ENCODE results near the gene LY6G6D. TPM values are rescaled to one million over a fixed set of nuclear protein-coding genes. Genes with fewer than 3 reads are reported as not detected.

The LY6G6D gene
- total RNA-seq, 3 donors from 2014 or later: not detected

- no peak for ATAC-seq
- H3K9me3 Mint-ChIP-seq: no peaks in the 10 kb centered on the region
- no peak for DNase-seq
- H3K27me3 Mint-ChIP-seq (ENCODE audit: low read depth): no peaks in the 10 kb centered on the region
- no peak overlapping the region for H3K4me3 Mint-ChIP-seq
- H3K36me3 Mint-ChIP-seq (ENCODE audit: insufficient read depth): peaks cover 13% of the 10 kb centered on the region
- H3K4me1 Mint-ChIP-seq (ENCODE audit: low read depth): peaks cover 35% of the 10 kb centered on the region
Observed at GRCh38 chr6:31742894-31743293, 27.7 kb downstream of the LY6G6D start.

GRCh38 chr6:31744422-31744821 is 29.3 kb downstream of the LY6G6D start:
- Mint-ChIP-seq H3K4me1 (ENCODE audit: low read depth) (peaks cover 20% of the 10 kb centered on the region), H3K9me3 (no peaks in the 10 kb centered on the region), H3K27me3 (ENCODE audit: low read depth) (no peaks in the 10 kb centered on the region), H3K4me3 (no peak overlapping the region), H3K36me3 (ENCODE audit: insufficient read depth) (peaks cover 13% of the 10 kb centered on the region)
- ATAC-seq (no peak), DNase-seq (no peak)

DNA sequence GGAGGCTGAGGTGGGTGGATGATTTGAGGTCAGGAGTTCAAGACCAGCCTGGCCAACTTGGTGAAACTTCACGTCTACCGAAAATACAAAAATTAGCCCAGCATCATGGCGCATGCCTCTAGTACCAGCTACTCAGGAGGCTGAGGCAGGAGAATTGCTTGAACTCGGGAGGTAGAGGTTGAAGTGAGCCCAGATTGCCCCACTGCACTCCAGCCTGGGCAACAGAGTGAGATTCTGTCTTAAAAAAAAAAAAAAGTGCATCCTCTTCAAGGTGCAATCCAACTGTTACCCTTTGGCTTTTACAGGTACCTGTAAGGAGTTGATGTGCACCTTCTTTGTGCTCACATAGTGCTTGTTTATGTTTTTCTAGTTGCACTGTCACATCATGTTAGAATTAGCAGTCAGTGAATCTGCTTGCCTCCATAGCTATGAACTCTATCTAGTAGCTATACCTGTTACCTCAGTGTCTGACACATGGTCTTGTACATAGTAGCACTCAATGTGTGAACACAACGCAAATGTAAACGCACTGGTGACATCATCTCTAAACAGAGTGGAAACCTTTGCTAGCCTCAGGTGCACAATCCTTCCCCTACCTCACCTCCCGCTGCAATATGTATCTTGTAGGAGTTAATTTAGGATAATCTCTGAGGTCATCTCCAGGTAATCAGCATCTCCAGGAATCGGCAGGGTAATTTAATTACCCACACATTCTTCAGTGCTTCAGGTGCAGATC is 34.3 kb downstream of the LY6G6D start:
- ATAC-seq (no peak), DNase-seq (no peak)
- no peaks in the 10 kb centered on the region for H3K27me3 Mint-ChIP-seq (ENCODE audit: low read depth)
- H3K36me3 Mint-ChIP-seq (ENCODE audit: insufficient read depth): peaks cover 9% of the 10 kb centered on the region
- no peak overlapping the region for H3K4me3 Mint-ChIP-seq
- no peaks in the 10 kb centered on the region for H3K4me1 Mint-ChIP-seq (ENCODE audit: low read depth)
- no peaks in the 10 kb centered on the region for H3K9me3 Mint-ChIP-seq

DNA sequence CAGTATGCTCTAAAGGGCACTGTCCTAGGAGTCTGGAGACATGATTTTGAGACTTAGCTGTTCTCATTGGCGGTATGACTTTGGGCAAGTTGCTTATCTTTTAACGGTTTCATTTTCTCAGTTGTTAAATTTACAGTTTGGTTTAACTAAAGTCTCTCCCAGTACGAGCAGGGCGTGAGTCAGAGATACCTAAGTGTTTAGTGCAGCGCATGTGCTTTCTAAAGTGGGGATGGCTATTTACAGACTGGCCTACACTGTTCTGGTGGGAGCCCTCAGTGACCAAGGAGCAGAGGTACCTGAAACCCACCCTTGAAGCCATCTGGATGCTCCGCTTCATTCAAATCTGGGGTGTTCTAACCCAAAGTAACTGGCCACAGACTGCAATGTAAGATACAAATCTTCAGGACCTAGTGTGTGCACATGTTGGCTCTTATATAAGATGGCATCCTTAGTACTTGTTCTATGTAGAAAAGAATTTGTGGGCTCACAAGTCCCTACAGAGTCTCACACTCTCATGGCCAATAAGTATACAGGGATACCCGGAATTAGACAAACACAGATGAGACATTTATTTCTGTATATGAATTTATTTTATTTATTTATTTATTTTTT is 35.4 kb downstream of the LY6G6D start:
- Mint-ChIP-seq H3K36me3 (ENCODE audit: insufficient read depth) (peaks cover 9% of the 10 kb centered on the region), H3K4me1 (ENCODE audit: low read depth) (no peaks in the 10 kb centered on the region), H3K4me3 (no peak overlapping the region), H3K9me3 (no peaks in the 10 kb centered on the region), H3K27me3 (ENCODE audit: low read depth) (no peaks in the 10 kb centered on the region)
- ATAC-seq (no peak), DNase-seq (no peak)

GRCh38 chr6:31752739-31753319 is 37.7 kb downstream of the LY6G6D start:
- Mint-ChIP-seq H3K27me3 (ENCODE audit: low read depth) (no peaks in the 10 kb centered on the region), H3K36me3 (ENCODE audit: insufficient read depth) (peaks cover 4% of the 10 kb centered on the region), H3K9me3 (no peaks in the 10 kb centered on the region), H3K4me1 (ENCODE audit: low read depth) (no peaks in the 10 kb centered on the region), H3K4me3 (no peak overlapping the region)
- DNase-seq: no peak
- ATAC-seq: no peak

DNA sequence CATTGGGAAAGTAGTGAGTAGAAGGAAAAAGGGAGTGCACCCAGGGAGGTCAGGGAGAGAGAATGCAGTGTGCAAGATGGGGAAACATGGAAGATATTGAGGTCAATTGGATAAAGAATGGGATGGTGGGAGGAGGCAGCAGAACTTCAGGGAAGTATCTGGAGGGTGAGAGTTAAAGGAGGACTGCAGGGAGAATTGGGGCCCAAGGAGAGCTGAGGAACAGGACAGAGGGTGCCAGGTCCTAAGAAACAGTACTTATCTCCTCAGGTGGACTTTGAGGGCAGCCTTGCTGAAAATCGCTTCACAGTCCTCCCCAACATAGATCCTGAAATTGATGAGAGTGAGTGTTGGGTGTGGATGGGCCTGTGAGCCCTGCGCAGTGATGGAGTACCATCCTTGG is 43.1 kb downstream of the LY6G6D start:
- ATAC-seq (no peak), DNase-seq (no peak)
- Mint-ChIP-seq H3K4me1 (ENCODE audit: low read depth) (no peaks in the 10 kb centered on the region), H3K27me3 (ENCODE audit: low read depth) (no peaks in the 10 kb centered on the region), H3K9me3 (no peaks in the 10 kb centered on the region), H3K36me3 (ENCODE audit: insufficient read depth) (peaks cover 18% of the 10 kb centered on the region), H3K4me3 (no peak overlapping the region)

DNA sequence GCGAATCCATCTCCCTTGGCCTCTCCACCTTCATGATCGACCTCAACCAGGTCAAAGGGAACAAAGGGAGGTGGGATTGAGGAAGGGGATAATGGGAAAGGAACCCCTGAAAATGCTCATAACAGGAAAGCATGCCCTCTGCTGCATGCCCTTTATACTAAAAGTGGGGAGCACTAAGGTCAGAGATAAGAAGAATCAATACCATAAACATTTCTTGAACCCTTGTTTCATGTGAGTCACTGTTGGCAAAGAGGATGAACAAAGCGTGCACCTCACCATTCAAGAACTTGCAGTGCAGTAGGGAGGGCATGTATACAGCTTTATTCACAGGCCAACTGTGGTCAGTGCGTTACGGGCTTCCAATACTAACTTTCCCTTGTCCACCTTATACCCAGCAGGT is 45.6 kb downstream of the LY6G6D start:
- H3K36me3 Mint-ChIP-seq (ENCODE audit: insufficient read depth): peaks cover 22% of the 10 kb centered on the region

GRCh38 chr6:31761343-31761742 is 46.2 kb downstream of the LY6G6D start:
- Mint-ChIP-seq H3K36me3 (ENCODE audit: insufficient read depth) (peaks cover 22% of the 10 kb centered on the region), H3K9me3 (no peaks in the 10 kb centered on the region), H3K4me3 (no peak overlapping the region), H3K4me1 (ENCODE audit: low read depth) (peaks cover 2% of the 10 kb centered on the region), H3K27me3 (ENCODE audit: low read depth) (no peaks in the 10 kb centered on the region)
- ATAC-seq (no peak), DNase-seq (no peak)

More for the DNA sequence above, 45.6 kb downstream of the LY6G6D start:
- ATAC-seq (no peak), DNase-seq (no peak)
- Mint-ChIP-seq H3K4me3 (no peak overlapping the region), H3K27me3 (ENCODE audit: low read depth) (no peaks in the 10 kb centered on the region), H3K4me1 (ENCODE audit: low read depth) (peaks cover 2% of the 10 kb centered on the region), H3K9me3 (no peaks in the 10 kb centered on the region)

GRCh38 chr6:31762356-31762755 is 47.2 kb downstream of the LY6G6D start, which contains the start of gene SAPCD1:
Gene SAPCD1 (plus strand): TSS chr6:31762656. CDS start chr6:31763055, 399 bp downstream.
- Mint-ChIP-seq H3K4me3 (no peak within 1 kb of the TSS), H3K27me3 (ENCODE audit: low read depth) (no peaks in the 10 kb centered on the region), H3K36me3 (ENCODE audit: insufficient read depth) (peaks cover 22% of the 10 kb centered on the region), H3K9me3 (no peaks in the 10 kb centered on the region), H3K4me1 (ENCODE audit: low read depth) (peaks cover 2% of the 10 kb centered on the region)
- ATAC-seq (no peak), DNase-seq (no peak)

DNA sequence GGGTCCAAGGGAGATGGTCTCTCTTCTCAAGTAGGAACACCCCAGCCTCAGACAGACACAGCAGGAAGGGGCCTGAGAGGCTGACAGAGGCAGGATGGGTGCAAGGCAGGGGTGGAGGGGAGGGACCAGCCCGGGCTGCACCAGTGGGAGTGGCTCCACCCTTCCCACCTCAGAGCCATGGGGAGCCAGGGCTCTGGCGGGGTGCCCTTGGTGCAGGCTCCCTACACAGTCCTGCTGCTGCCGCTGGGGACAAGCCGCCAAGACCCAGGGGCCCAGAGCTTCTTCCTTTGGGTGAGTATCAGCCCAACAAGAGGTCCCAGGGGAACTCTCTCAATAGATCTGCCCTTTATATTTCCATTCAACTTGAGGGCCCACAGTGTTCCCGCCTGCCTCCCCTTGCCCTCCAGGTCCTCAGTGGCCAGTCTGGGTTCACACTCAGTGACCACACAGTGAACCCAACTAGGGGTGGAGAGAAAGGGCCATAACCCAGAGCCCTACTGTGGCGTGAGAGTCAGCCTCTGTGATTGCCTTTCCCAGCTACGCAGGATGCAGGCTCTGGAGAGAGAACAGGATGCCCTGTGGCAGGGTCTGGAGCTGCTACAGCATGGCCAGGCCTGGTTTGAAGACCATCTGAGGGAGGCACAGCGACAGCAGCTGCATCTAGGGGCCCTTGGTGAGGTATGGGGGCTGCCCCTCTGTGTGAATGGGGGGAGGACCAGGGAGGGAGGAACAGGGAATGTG is 47.9 kb downstream of the LY6G6D start:
- no peak for ATAC-seq
- Mint-ChIP-seq H3K27me3 (ENCODE audit: low read depth) (no peaks in the 10 kb centered on the region), H3K36me3 (ENCODE audit: insufficient read depth) (peaks cover 22% of the 10 kb centered on the region), H3K4me3 (no peak overlapping the region), H3K9me3 (no peaks in the 10 kb centered on the region), H3K4me1 (ENCODE audit: low read depth) (peaks cover 2% of the 10 kb centered on the region)
- DNase-seq: no peak

- ATAC-seq: no peak
Observed at GRCh38 chr6:31763619-31763940, 48.4 kb downstream of the LY6G6D start.

GRCh38 chr6:31764198-31764597 is 49.0 kb downstream of the LY6G6D start:
- ATAC-seq: no peak
- Mint-ChIP-seq H3K4me3 (no peak overlapping the region), H3K27me3 (ENCODE audit: low read depth) (no peaks in the 10 kb centered on the region), H3K9me3 (no peaks in the 10 kb centered on the region), H3K36me3 (ENCODE audit: insufficient read depth) (peaks cover 20% of the 10 kb centered on the region), H3K4me1 (ENCODE audit: low read depth) (peaks cover 2% of the 10 kb centered on the region)
- DNase-seq: no peak

More at GRCh38 chr6:31763619-31763940, 48.4 kb downstream of the LY6G6D start:
- H3K4me3 Mint-ChIP-seq: no peak overlapping the region
- H3K9me3 Mint-ChIP-seq: no peaks in the 10 kb centered on the region
- DNase-seq: no peak
- H3K4me1 Mint-ChIP-seq (ENCODE audit: low read depth): peaks cover 2% of the 10 kb centered on the region
- H3K36me3 Mint-ChIP-seq (ENCODE audit: insufficient read depth): peaks cover 22% of the 10 kb centered on the region
- H3K27me3 Mint-ChIP-seq (ENCODE audit: low read depth): no peaks in the 10 kb centered on the region

- peaks cover 9% of the 10 kb centered on the region for H3K4me1 Mint-ChIP-seq (ENCODE audit: low read depth)
- no peak for ATAC-seq
- no peaks in the 10 kb centered on the region for H3K27me3 Mint-ChIP-seq (ENCODE audit: low read depth)
- DNase-seq: no peak
- H3K4me3 Mint-ChIP-seq: no peak overlapping the region
- H3K9me3 Mint-ChIP-seq: no peaks in the 10 kb centered on the region
- H3K36me3 Mint-ChIP-seq (ENCODE audit: insufficient read depth): peaks cover 15% of the 10 kb centered on the region
Observed at GRCh38 chr6:31765559-31765909, 50.4 kb downstream of the LY6G6D start.

DNA sequence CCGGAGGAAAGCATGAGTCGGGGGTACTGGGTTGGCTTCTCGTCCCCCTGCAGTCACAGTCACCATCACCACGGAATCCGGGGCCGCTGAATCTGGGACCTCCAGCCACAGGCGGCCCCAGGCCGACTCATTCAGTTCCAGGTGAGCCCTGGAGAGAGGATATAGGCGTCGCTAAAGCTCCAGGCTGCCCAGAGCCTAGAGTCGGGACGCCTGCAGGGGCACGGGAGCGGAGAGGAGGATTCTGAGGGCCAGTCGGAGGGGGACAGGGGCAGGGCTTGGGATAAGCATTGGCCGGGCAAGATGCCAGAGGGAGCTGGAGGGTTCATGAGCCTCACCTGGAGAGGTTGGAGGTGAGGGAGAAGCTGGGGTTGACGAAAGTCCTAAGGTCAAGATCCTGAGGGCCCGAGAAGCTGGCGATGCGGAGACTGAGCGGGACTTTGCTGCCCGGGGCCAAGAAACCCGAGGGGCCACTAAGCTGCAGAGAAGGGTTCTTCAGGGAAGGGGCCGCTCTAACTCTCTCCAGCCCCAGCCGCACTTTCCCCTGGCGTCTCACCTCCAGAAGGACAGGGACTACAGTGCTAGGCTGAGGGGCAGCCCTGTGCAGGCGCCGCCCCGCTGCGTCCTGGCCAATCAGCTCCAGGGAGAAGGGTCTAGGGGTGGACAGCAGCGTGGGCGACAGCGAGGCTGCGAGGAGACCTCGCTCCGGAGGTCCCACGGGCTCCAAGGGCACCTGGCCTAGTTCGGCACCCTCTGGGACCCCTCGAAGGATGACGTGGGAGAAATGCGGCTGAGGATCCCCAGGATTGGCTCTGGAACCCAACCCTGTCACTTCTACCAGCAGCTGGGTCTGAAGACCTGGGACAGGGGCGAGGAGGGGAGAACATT is 51.0 kb downstream of the LY6G6D start:
- no peak for DNase-seq
- peaks cover 13% of the 10 kb centered on the region for H3K36me3 Mint-ChIP-seq (ENCODE audit: insufficient read depth)
- no peak for ATAC-seq
- H3K4me3 Mint-ChIP-seq: no peak overlapping the region
- H3K27me3 Mint-ChIP-seq (ENCODE audit: low read depth): no peaks in the 10 kb centered on the region
- H3K4me1 Mint-ChIP-seq (ENCODE audit: low read depth): peaks cover 12% of the 10 kb centered on the region
- no peaks in the 10 kb centered on the region for H3K9me3 Mint-ChIP-seq
